GM19043 (cell line): ENCODE measurements around the gene CCDC188.

Source experiments
- ATAC-seq: cut with Tn5 transposase; IDR thresholded peaks from one replicate; pipeline ENCODE4 v1.9.1; 2021; ENCODE audit warnings: low read depth; ENCODE audit not compliant: unreplicated experiment

Gene CCDC188

GRCh38 chr22:20186183-20186870 is 35.5 kb upstream of the CCDC188 start:
- ATAC-seq = no peak

- ATAC-seq = no peak
Measured at GRCh38 chr22:20185750-20186149, 34.9 kb upstream of the CCDC188 start.

GRCh38 chr22:20184501-20185165 is 33.8 kb upstream of the CCDC188 start:
- no peak for ATAC-seq

GRCh38 chr22:20183823-20184222 is 33.0 kb upstream of the CCDC188 start:
- ATAC-seq = no peak

- ATAC-seq = no peak
Measured at GRCh38 chr22:20183101-20183500, 32.2 kb upstream of the CCDC188 start.

GRCh38 chr22:20182365-20182764 is 31.5 kb upstream of the CCDC188 start:
- no peak for ATAC-seq

- no peak for ATAC-seq
Measured at GRCh38 chr22:20181884-20182236, 31.0 kb upstream of the CCDC188 start.

GRCh38 chr22:20181194-20181883 is 30.5 kb upstream of the CCDC188 start:
- no peak for ATAC-seq

- no peak for ATAC-seq
Measured at GRCh38 chr22:20180640-20181039, 29.8 kb upstream of the CCDC188 start.

- ATAC-seq = no peak
Measured at GRCh38 chr22:20180245-20180630, 29.4 kb upstream of the CCDC188 start.

GRCh38 chr22:20179455-20180244 is 28.8 kb upstream of the CCDC188 start:
- ATAC-seq = no peak

GRCh38 chr22:20178915-20179227 is 28.0 kb upstream of the CCDC188 start:
- ATAC-seq = no peak

- ATAC-seq = no peak
Measured at GRCh38 chr22:20178075-20178914, 27.4 kb upstream of the CCDC188 start.

- no peak for ATAC-seq
Measured at GRCh38 chr22:20177217-20177911, 26.5 kb upstream of the CCDC188 start.

- ATAC-seq = no peak
Measured at GRCh38 chr22:20176421-20177085, 25.7 kb upstream of the CCDC188 start.

- no peak for ATAC-seq
Measured at GRCh38 chr22:20175597-20175900, 24.7 kb upstream of the CCDC188 start.

- no peak for ATAC-seq
Measured at GRCh38 chr22:20174785-20175596, 24.1 kb upstream of the CCDC188 start.

- no peak for ATAC-seq
Measured at GRCh38 chr22:20173772-20174171, 22.9 kb upstream of the CCDC188 start.

- no peak for ATAC-seq
Measured at GRCh38 chr22:20173246-20173645, 22.4 kb upstream of the CCDC188 start.
